Hepatocyte (in vitro differentiated cells): ENCODE measurements around the gene IER5. TPM values are rescaled to one million over a fixed set of nuclear protein-coding genes. Genes with fewer than 3 reads are reported as not detected.

Source experiments
- DNase-seq: peaks from one replicate; pipeline ENCODE4 v3.0.0-alpha.2; 2016; ENCODE audit warnings: low spot score
- H2AFZ ChIP-seq: fragments of 200-600 bp; sonication (generic); 2 replicates; pipeline ENCODE4 v1.6.0; 2016; ENCODE audit warnings: antibody characterized with exemption, mild to moderate bottlenecking
- H3K27ac ChIP-seq: fragments of 200-600 bp; sonication (generic); 2 replicates; pipeline ENCODE4 v1.5.1; 2016; ENCODE audit warnings: mild to moderate bottlenecking
- H3K27me3 ChIP-seq: fragments of 200-600 bp; sonication (generic); 2 replicates; pipeline ENCODE4 v1.6.1; 2016
- H3K36me3 ChIP-seq: fragments of 200-600 bp; sonication (generic); replicated peaks from 2 replicates; pipeline ENCODE4 v1.5.1; 2016; ENCODE audit warnings: low read depth; ENCODE audit not compliant: insufficient read depth
- H3K4me1 ChIP-seq: fragments of 200-600 bp; sonication (generic); 2 replicates; pipeline ENCODE4 v1.5.1; 2016; ENCODE audit warnings: mild to moderate bottlenecking, moderate library complexity; ENCODE audit not compliant: insufficient read depth
- H3K4me2 ChIP-seq: fragments of 200-600 bp; sonication (generic); 2 replicates; pipeline ENCODE4 v1.6.0; 2016
- H3K4me3 ChIP-seq: fragments of 200-600 bp; sonication (generic); 2 replicates; pipeline ENCODE4 v1.5.1; 2016; ENCODE audit warnings: mild to moderate bottlenecking
- H3K79me2 ChIP-seq: fragments of 200-600 bp; sonication (generic); 2 replicates; pipeline ENCODE4 v1.6.0; 2017; ENCODE audit warnings: mild to moderate bottlenecking
- H3K9me2 ChIP-seq: fragments of 200-600 bp; sonication (generic); replicated peaks from 2 replicates; pipeline ENCODE4 v1.6.0; 2017; ENCODE audit warnings: mild to moderate bottlenecking; ENCODE audit not compliant: insufficient read depth
- H3K9me3 ChIP-seq: fragments of 200-600 bp; sonication (generic); 2 replicates; pipeline ENCODE4 v1.5.1; 2016; ENCODE audit warnings: low read depth, mild to moderate bottlenecking
- H4K20me1 ChIP-seq: fragments of 200-600 bp; sonication (generic); 2 replicates; pipeline ENCODE4 v1.6.0; 2016; ENCODE audit warnings: mild to moderate bottlenecking; ENCODE audit not compliant: insufficient read depth, poor library complexity, severe bottlenecking
- EZH2 ChIP-seq: fragments of 200-600 bp; sonication (generic); IDR thresholded peaks from 2 replicates; pipeline ENCODE4 v1.6.1; 2016; ENCODE audit warnings: antibody characterized with exemption, mild to moderate bottlenecking, borderline replicate concordance
- EZH2phosphoT487 ChIP-seq: fragments of 200-600 bp; sonication (generic); IDR thresholded peaks from one replicate; pipeline ENCODE4 v1.6.1; 2018; ENCODE audit warnings: antibody characterized with exemption, mild to moderate bottlenecking, low read depth, moderate library complexity; ENCODE audit not compliant: unreplicated experiment, severe bottlenecking
- WGBS: methylation state at CpG from one replicate; pipeline ENCODE4 v1.1.6; 2016; ENCODE audit warnings: low lambda C conversion rate; ENCODE audit errors: missing lambda C conversion rate; 5-methylcytosine and 5-hydroxymethylcytosine counted together
- polyA plus RNA-seq: library from polyadenylated mRNA; unstranded; fragments of >200 nt; fragmentation: Nextera tagmentation; extraction: Ambion mirVana; gene quantifications from 2 replicates; pipeline ENCODE4 v1.2.1, GENCODE V29; 2016
- total RNA-seq: library from RNA; depleted of rRNA; stranded (reverse); fragments of >200 nt; gene quantifications from 2 replicates; pipeline ENCODE4 v1.2.3, GENCODE V29; 2014
- TF ChIP-seq, protein P1 (sequence below): fragments of 200-600 bp; sonication (generic); IDR thresholded peaks from 2 replicates; pipeline ENCODE4 v1.5.1; 2016; ENCODE audit warnings: antibody characterized with exemption, mild to moderate bottlenecking; ENCODE audit not compliant: poor library complexity

Gene IER5
- total and polyA plus RNA-seq, 2 experiments from 2014 or later, result 16.6 to 23.1 TPM

DNA sequence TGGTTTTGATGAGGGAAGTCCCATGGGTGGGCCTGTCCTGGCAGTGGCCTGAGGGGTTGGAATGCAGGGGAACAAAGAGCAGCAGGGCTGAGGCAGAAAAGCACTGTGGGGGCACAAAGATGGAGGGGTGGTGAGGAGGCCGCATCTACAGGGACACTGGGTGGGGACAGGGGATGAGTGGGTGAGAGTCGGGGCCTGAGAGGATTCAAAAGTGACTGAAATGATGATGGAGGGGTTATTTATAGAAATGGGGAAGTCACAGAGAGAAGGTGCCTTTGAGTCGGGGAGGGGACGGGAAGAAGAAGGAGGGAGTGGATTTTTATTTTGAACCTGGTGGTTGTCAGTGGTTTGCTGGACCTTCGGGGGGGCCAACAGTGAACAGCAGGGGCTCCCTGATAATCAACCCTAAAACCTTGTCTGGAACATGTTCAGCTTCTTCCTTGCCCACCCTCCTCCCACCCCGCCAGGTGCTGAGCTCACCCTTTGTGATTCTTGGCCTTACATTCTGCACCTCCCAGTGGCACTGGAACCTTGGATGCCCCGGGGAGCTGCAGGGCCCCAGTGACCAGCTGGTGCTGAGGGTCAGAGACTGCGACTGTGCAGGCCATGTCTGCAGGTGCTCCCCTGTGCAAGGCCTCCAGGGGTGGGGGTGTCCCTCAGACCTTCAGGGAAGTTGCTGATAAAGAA is 42.9 kb downstream of the IER5 start:
- H3K27ac ChIP-seq, result no peak overlapping the region

DNA sequence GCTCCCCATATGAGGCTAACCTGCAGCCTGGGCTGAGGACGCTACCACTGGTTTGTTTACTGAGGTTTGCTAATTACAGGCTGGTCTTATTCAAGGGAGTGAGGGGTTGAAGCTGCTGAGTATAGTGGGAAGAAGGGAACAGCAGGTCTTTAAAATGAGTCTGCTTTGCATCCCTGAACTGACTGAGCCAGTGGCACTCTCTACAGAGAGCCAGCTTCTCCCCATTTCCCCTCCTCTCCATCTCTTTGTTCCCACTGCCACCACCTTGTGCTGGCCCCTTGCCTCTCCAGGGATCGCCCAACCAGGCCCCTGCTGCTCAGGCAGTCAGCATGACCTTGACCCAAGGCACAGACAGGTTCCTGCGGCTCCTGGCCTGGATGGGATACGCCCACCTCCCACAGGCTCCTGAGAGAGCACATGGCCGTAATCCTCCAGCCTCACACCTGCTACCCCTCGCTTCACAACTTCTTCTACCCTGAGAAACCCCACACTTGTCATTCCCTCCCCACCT is 45.0 kb downstream of the IER5 start:
- Histone ChIP-seq H3K79me2 (no peaks in the 10 kb centered on the region), H3K4me3 (no peak overlapping the region), H3K4me1 (peaks cover 20% of the 10 kb centered on the region), H3K27ac (no peak overlapping the region), H3K9me3 (no peaks in the 10 kb centered on the region), H3K27me3 (no peaks in the 10 kb centered on the region), H4K20me1 (no peaks in the 10 kb centered on the region), H2AFZ (no peak overlapping the region), H3K36me3 (no peaks in the 10 kb centered on the region), H3K9me2 (no peaks in the 10 kb centered on the region), H3K4me2 (no peak overlapping the region)
- DNase-seq, result no peak
- 76% methylated on average over 6 of the region's 6 CpGs for WGBS
- no peak for TF ChIP-seq EZH2
- TF ChIP-seq, protein P1, sequence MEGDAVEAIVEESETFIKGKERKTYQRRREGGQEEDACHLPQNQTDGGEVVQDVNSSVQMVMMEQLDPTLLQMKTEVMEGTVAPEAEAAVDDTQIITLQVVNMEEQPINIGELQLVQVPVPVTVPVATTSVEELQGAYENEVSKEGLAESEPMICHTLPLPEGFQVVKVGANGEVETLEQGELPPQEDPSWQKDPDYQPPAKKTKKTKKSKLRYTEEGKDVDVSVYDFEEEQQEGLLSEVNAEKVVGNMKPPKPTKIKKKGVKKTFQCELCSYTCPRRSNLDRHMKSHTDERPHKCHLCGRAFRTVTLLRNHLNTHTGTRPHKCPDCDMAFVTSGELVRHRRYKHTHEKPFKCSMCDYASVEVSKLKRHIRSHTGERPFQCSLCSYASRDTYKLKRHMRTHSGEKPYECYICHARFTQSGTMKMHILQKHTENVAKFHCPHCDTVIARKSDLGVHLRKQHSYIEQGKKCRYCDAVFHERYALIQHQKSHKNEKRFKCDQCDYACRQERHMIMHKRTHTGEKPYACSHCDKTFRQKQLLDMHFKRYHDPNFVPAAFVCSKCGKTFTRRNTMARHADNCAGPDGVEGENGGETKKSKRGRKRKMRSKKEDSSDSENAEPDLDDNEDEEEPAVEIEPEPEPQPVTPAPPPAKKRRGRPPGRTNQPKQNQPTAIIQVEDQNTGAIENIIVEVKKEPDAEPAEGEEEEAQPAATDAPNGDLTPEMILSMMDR, result no peak
- no peak for TF ChIP-seq EZH2phosphoT487

More for the DNA sequence above, 42.9 kb downstream of the IER5 start:
- TF ChIP-seq, protein P1, result no peak
- TF ChIP-seq EZH2 (no peak), EZH2phosphoT487 (no peak)
- no peaks in the 10 kb centered on the region for H3K36me3 ChIP-seq
- H3K79me2 ChIP-seq, result no peaks in the 10 kb centered on the region
- H4K20me1 ChIP-seq, result no peaks in the 10 kb centered on the region
- H3K4me2 ChIP-seq, result no peak overlapping the region
- DNase-seq, result no peak
- H3K4me1 ChIP-seq, result peaks cover 32% of the 10 kb centered on the region
- WGBS, result 94% methylated on average over 7 of the region's 8 CpGs
- H3K4me3 ChIP-seq, result no peak overlapping the region
- H3K9me3 ChIP-seq, result no peaks in the 10 kb centered on the region
- no peak overlapping the region for H2AFZ ChIP-seq
- no peaks in the 10 kb centered on the region for H3K27me3 ChIP-seq
- no peaks in the 10 kb centered on the region for H3K9me2 ChIP-seq

DNA sequence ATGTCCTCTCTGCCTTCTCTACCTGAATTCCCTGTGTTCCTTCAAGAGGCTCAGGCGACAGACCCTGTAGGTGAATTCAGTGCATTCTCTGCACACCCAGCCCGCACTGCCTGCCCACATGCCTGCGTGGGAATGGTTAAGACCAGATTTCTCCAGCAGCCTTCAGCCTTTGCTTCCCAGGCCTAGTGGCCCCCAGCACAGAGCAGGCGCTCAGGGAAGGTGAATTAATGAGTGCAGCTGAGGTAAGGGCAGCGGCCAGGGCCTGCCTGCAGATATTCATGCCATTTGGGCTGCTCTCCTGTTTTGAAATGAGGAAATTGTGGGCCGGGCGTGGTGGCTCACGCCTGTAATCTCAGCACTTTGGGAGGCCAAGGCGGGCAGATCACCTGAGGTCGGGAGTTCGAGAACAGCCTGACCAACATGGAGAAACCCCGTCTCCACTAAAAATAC is 45.5 kb downstream of the IER5 start:
- no peaks in the 10 kb centered on the region for H3K79me2 ChIP-seq
- no peaks in the 10 kb centered on the region for H3K36me3 ChIP-seq
- H3K4me2 ChIP-seq, result no peak overlapping the region
- no peak overlapping the region for H3K27ac ChIP-seq
- H3K27me3 ChIP-seq, result no peaks in the 10 kb centered on the region
- TF ChIP-seq EZH2phosphoT487 (no peak), EZH2 (no peak)
- TF ChIP-seq, protein P1, result no peak
- H3K4me3 ChIP-seq, result no peak overlapping the region
- H3K9me3 ChIP-seq, result no peaks in the 10 kb centered on the region
- WGBS, result 91% methylated on average over 12 of the region's 12 CpGs
- H4K20me1 ChIP-seq, result no peaks in the 10 kb centered on the region
- H3K4me1 ChIP-seq, result peaks cover 15% of the 10 kb centered on the region
- no peak overlapping the region for H2AFZ ChIP-seq
- no peak for DNase-seq
- no peaks in the 10 kb centered on the region for H3K9me2 ChIP-seq
